GM12878 (cell line): ENCODE results near the gene IL11. TPM values are rescaled to one million over a fixed set of nuclear protein-coding genes. Genes with fewer than 3 reads are reported as not detected.

Experiments
- ATF7 ChIP-seq: fragments of 450-650 bp; IDR thresholded peaks from 2 replicates; pipeline ENCODE4 v1.6.1; 2016; ENCODE audit warnings: low read depth, mild to moderate bottlenecking
- BRCA1 ChIP-seq: IDR thresholded peaks from 2 replicates; pipeline ENCODE4 v1.6.1; 2011; ENCODE audit warnings: low read depth, low read length, improper control_type of control experiment
- DPF2 ChIP-seq: fragments of 450-650 bp; IDR thresholded peaks from 2 replicates; pipeline ENCODE4 v1.6.1; 2017; ENCODE audit warnings: mild to moderate bottlenecking
- HDGF ChIP-seq: fragments of 450-650 bp; IDR thresholded peaks from 2 replicates; pipeline ENCODE4 v1.6.1; 2016; ENCODE audit warnings: antibody characterized with exemption
- IRF5 ChIP-seq: fragments of 450-650 bp; IDR thresholded peaks from 2 replicates; pipeline ENCODE4 v1.6.1; 2017; ENCODE audit warnings: borderline replicate concordance
- JUND ChIP-seq: IDR thresholded peaks from 2 replicates; pipeline ENCODE4 v1.6.1; 2012; ENCODE audit warnings: low read depth, mild to moderate bottlenecking, low read length, improper control_type of control experiment, moderate library complexity
- MXI1 ChIP-seq: fragments of 150-350 bp; IDR thresholded peaks from 2 replicates; pipeline ENCODE4 v1.6.1; 2011; ENCODE audit warnings: low read depth, mild to moderate bottlenecking, inconsistent platforms, low read length, improper control_type of control experiment
- PAX8 ChIP-seq: fragments of 450-650 bp; IDR thresholded peaks from 2 replicates; pipeline ENCODE4 v1.6.1; 2017; ENCODE audit warnings: mild to moderate bottlenecking, moderate library complexity
- RAD21 ChIP-seq: IDR thresholded peaks from 2 replicates; pipeline ENCODE4 v1.6.1; 2011; ENCODE audit warnings: mild to moderate bottlenecking, low read depth, low read length, moderate library complexity; ENCODE audit not compliant: insufficient read depth
- ZNF592 ChIP-seq: fragments of 450-650 bp; IDR thresholded peaks from 2 replicates; pipeline ENCODE4 v1.6.1; 2017; ENCODE audit warnings: mild to moderate bottlenecking, moderate library complexity
- polyA plus RNA-seq, 11 experiments: library from polyadenylated mRNA; depleted of rRNA in 4 of 11; unstranded in 6 of 11; stranded (reverse) in 5 of 11; fragments of >200 nt; fragmentation: Nextera tagmentation in 4 of 11; fragmentation: Illumina TruSeq in 1 of 11; extraction: Ambion mirVana in 4 of 11; extraction: Trizol in 1 of 11; gene quantifications; 1 replicate in 1 of 11; 2 replicates in 10 of 11; pipeline versions ENCODE4 v1.2.1 to v1.2.3, GENCODE V29; 2011 to 2016; ENCODE audit warnings: inconsistent platforms in 2 of 11, missing spikeins in 2 of 11, low read depth in 1 of 11
- total RNA-seq, 4 experiments: library from RNA; depleted of rRNA in 3 of 4; stranded (reverse); fragments of >200 nt in 3 of 4; fragmentation: Illumina TruSeq in 1 of 4; extraction: Trizol in 1 of 4; gene quantifications; 2 replicates each; pipeline versions ENCODE4 v1.2.1 to v1.2.3, GENCODE V29; 2013 to 2021

IL11 gene
- total and polyA plus RNA-seq, 10 of the 15 experiments (the other 5 are each of a cell fraction or from before 2014, with no cell fraction given): 0.15 TPM; not detected in 9

- no peak for TF ChIP-seq IRF5
- TF ChIP-seq HDGF: peak; percentile 70; the same call in 1 of the 2 replicates
- TF ChIP-seq BRCA1: peak; percentile 34; the same call in 1 of the 2 replicates
- TF ChIP-seq DPF2: peak; percentile 100
- no peak for TF ChIP-seq PAX8
- TF ChIP-seq JUND: 0 out of 2 replicates have a peak, but pooled peaks have one; percentile 22
- TF ChIP-seq ATF7: peak; percentile 57
- peak; percentile 91 for TF ChIP-seq MXI1
- no peak for TF ChIP-seq RAD21
- no peak for TF ChIP-seq ZNF592
Observed at GRCh38 chr19:55339105-55339888, 31.0 kb downstream of the IL11 start, which contains the start of gene KMT5C (continued).
